Measurements from ENCODE around the gene LIN54. TPM values are rescaled to one million over a fixed set of nuclear protein-coding genes. Genes with fewer than 3 reads are reported as not detected.

LIN54 gene
- total and polyA plus RNA-seq, 9 of the 15 experiments (the other 6 are each of a cell fraction or from before 2014, with no cell fraction given) = 2.2 to 22.5 (median 15.8) TPM

- TF ChIP-seq ZNF75A (CRISPR knock-in tag; IDR thresholded peaks at IDR 0.05) = no peak
- TF ChIP-seq, protein P1, sequence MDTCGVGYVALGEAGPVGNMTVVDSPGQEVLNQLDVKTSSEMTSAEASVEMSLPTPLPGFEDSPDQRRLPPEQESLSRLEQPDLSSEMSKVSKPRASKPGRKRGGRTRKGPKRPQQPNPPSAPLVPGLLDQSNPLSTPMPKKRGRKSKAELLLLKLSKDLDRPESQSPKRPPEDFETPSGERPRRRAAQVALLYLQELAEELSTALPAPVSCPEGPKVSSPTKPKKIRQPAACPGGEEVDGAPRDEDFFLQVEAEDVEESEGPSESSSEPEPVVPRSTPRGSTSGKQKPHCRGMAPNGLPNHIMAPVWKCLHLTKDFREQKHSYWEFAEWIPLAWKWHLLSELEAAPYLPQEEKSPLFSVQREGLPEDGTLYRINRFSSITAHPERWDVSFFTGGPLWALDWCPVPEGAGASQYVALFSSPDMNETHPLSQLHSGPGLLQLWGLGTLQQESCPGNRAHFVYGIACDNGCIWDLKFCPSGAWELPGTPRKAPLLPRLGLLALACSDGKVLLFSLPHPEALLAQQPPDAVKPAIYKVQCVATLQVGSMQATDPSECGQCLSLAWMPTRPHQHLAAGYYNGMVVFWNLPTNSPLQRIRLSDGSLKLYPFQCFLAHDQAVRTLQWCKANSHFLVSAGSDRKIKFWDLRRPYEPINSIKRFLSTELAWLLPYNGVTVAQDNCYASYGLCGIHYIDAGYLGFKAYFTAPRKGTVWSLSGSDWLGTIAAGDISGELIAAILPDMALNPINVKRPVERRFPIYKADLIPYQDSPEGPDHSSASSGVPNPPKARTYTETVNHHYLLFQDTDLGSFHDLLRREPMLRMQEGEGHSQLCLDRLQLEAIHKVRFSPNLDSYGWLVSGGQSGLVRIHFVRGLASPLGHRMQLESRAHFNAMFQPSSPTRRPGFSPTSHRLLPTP (IDR thresholded peaks at IDR 0.05; ENCODE audit: borderline replicate concordance, extremely low read depth, insufficient read length) = no peak
- TF ChIP-seq EGR1 (conservative IDR thresholded peaks at IDR 0.05) = no peak
- no peak for TF ChIP-seq TAF7 (tag; IDR thresholded peaks at IDR 0.05)
- TF ChIP-seq ZNF253 (CRISPR knock-in tag; conservative IDR thresholded peaks at IDR 0.05) = no peak
- no peak for TF ChIP-seq CCAR2 (IDR thresholded peaks at IDR 0.05; ENCODE audit: low read depth, low read length)
- TF ChIP-seq, protein P2, sequence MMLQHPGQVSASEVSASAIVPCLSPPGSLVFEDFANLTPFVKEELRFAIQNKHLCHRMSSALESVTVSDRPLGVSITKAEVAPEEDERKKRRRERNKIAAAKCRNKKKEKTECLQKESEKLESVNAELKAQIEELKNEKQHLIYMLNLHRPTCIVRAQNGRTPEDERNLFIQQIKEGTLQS (IDR thresholded peaks at IDR 0.05) = no peak
- TF ChIP-seq, protein P2 (CRISPR knock-in tag; conservative IDR thresholded peaks at IDR 0.05) = peak; percentile 66; the same call in 1 of the 2 replicates
- TF ChIP-seq, protein P3, sequence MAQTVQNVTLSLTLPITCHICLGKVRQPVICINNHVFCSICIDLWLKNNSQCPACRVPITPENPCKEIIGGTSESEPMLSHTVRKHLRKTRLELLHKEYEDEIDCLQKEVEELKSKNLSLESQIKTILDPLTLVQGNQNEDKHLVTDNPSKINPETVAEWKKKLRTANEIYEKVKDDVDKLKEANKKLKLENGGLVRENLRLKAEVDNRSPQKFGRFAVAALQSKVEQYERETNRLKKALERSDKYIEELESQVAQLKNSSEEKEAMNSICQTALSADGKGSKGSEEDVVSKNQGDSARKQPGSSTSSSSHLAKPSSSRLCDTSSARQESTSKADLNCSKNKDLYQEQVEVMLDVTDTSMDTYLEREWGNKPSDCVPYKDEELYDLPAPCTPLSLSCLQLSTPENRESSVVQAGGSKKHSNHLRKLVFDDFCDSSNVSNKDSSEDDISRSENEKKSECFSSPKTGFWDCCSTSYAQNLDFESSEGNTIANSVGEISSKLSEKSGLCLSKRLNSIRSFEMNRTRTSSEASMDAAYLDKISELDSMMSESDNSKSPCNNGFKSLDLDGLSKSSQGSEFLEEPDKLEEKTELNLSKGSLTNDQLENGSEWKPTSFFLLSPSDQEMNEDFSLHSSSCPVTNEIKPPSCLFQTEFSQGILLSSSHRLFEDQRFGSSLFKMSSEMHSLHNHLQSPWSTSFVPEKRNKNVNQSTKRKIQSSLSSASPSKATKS (CRISPR knock-in tag; IDR thresholded peaks at IDR 0.05) = no peak
- TF ChIP-seq, protein P4, sequence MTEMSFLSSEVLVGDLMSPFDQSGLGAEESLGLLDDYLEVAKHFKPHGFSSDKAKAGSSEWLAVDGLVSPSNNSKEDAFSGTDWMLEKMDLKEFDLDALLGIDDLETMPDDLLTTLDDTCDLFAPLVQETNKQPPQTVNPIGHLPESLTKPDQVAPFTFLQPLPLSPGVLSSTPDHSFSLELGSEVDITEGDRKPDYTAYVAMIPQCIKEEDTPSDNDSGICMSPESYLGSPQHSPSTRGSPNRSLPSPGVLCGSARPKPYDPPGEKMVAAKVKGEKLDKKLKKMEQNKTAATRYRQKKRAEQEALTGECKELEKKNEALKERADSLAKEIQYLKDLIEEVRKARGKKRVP (CRISPR knock-in tag; IDR thresholded peaks at IDR 0.05) = no peak
- TF ChIP-seq, protein P5, sequence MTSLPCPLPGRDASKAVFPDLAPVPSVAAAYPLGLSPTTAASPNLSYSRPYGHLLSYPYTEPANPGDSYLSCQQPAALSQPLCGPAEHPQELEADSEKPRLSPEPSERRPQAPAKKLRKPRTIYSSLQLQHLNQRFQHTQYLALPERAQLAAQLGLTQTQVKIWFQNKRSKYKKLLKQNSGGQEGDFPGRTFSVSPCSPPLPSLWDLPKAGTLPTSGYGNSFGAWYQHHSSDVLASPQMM (CRISPR knock-in tag; IDR thresholded peaks at IDR 0.05) = no peak
- TF ChIP-seq ZNF551 (CRISPR knock-in tag; IDR thresholded peaks at IDR 0.05) = no peak
- TF ChIP-seq FOXM1 (IDR thresholded peaks at IDR 0.05; ENCODE audit: low read depth) = no peak
- no peak for TF ChIP-seq FOXM1 (CRISPR knock-in tag; IDR thresholded peaks at IDR 0.05; ENCODE audit: low read depth)
- TF ChIP-seq ELK3 (CRISPR knock-in tag; IDR thresholded peaks at IDR 0.05) = no peak
- TF ChIP-seq PPARD (CRISPR knock-in tag; IDR thresholded peaks at IDR 0.05) = no peak
These were observed 120.1 kb downstream of the LIN54 start (continued) for GRCh38 chr4:82890528-82890900.
